SK-N-SH (cell line): ENCODE results near the gene EHD2. TPM values are rescaled to one million over a fixed set of nuclear protein-coding genes. Genes with fewer than 3 reads are reported as not detected.

ENCODE experiments used
- CTCF ChIA-PET: fragments of 300-600, 350-600 bp; formaldehyde crosslinking; extraction: SDS; loops from one replicate; lab custom pipeline; 2021; lab: Yijun Ruan, JAX
- POLR2A ChIA-PET: fragments of 350-600 bp; sonication (Branson Sonifier 250); formaldehyde crosslinking; extraction: SDS; loops from one replicate; lab custom pipeline; 2020; ENCODE audit warnings: antibody characterized with exemption, inconsistent platforms; lab: Yijun Ruan, JAX
- DNase-seq: peaks from one replicate; pipeline ENCODE4 v3.0.0; 2012
- H2AFZ ChIP-seq: fragments of 200-600 bp; sonication (generic); 2 replicates; pipeline ENCODE4 v1.8.1; 2016; ENCODE audit warnings: antibody characterized with exemption, mild to moderate bottlenecking, low read depth
- H3F3A ChIP-seq: fragments of 200-600 bp; sonication (generic); replicated peaks from 2 replicates; pipeline ENCODE3; 2016; ENCODE audit warnings: antibody characterized with exemption, mild to moderate bottlenecking; ENCODE audit not compliant: insufficient read depth
- H3K27ac ChIP-seq, 2 experiments: fragments of 200-500 bp in 1 of 2; fragments of 200-600 bp in 1 of 2; sonication (Bioruptor generic) in 1 of 2; sonication (generic), shearing (Covaris generic) in 1 of 2; 2 replicates each; pipeline versions ENCODE4 v1.5.1 to v1.6.1; 2014 to 2016; ENCODE audit warnings: low read depth in 2 of 2, inconsistent platforms in 1 of 2, low read length in 1 of 2, mild to moderate bottlenecking in 1 of 2, mixed read lengths in 1 of 2
- H3K27me3 ChIP-seq: fragments of 200-600 bp; sonication (generic), shearing (Covaris generic); 2 replicates; pipeline ENCODE4 v1.6.1; 2016; ENCODE audit warnings: mixed run types; ENCODE audit not compliant: insufficient read depth
- H3K36me3 ChIP-seq, 2 experiments: fragments of 200-500 bp in 1 of 2; fragments of 200-600 bp in 1 of 2; sonication (Bioruptor generic) in 1 of 2; sonication (generic) in 1 of 2; replicated peaks in 1 of 2; 2 replicates each; pipeline versions ENCODE3 to v1.5.1; 2014 to 2016; ENCODE audit warnings: low read length in 1 of 2, mild to moderate bottlenecking in 1 of 2; ENCODE audit not compliant: insufficient read depth in 2 of 2, control insufficient read depth in 1 of 2
- H3K4me1 ChIP-seq, 2 experiments: fragments of 200-500 bp in 1 of 2; fragments of 200-600 bp in 1 of 2; sonication (Bioruptor generic) in 1 of 2; sonication (generic), shearing (Covaris generic) in 1 of 2; 2 replicates each; pipeline versions ENCODE4 v1.5.1 to v1.6.1; 2014 to 2016; ENCODE audit warnings: low read depth in 1 of 2, low read length in 1 of 2, mixed run types in 1 of 2; ENCODE audit not compliant: insufficient read depth in 2 of 2, control insufficient read depth in 1 of 2
- H3K4me2 ChIP-seq: fragments of 200-600 bp; sonication (generic), shearing (Covaris generic); 2 replicates; pipeline ENCODE4 v1.6.1; 2017; ENCODE audit warnings: mixed run types
- H3K4me3 ChIP-seq, 2 experiments: fragments of 200-500 bp in 1 of 2; fragments of 200-600 bp in 1 of 2; sonication (Bioruptor generic) in 1 of 2; sonication (generic), shearing (Covaris generic) in 1 of 2; 2 replicates each; pipeline versions ENCODE4 v1.5.1 to v1.8.1; 2014 to 2016; ENCODE audit warnings: low read depth in 2 of 2, inconsistent platforms in 1 of 2, low read length in 1 of 2, mild to moderate bottlenecking in 1 of 2, mixed read lengths in 1 of 2, moderate library complexity in 1 of 2
- H3K79me2 ChIP-seq: fragments of 200-600 bp; sonication (generic); 2 replicates; pipeline ENCODE4 v1.8.1; 2017; ENCODE audit warnings: mild to moderate bottlenecking; ENCODE audit not compliant: insufficient read depth
- H3K9ac ChIP-seq: fragments of 200-600 bp; sonication (generic); 2 replicates; pipeline ENCODE4 v1.6.1; 2017; ENCODE audit warnings: mixed run types
- H3K9me2 ChIP-seq: fragments of 200-600 bp; sonication (generic); 2 replicates; pipeline ENCODE4 v1.6.1; 2017; ENCODE audit warnings: mixed run types
- H3K9me3 ChIP-seq: fragments of 200-600 bp; sonication (generic); 2 replicates; pipeline ENCODE4 v1.6.1; 2017; ENCODE audit warnings: mixed run types, mild to moderate bottlenecking, moderate library complexity
- H4K20me1 ChIP-seq: fragments of 200-600 bp; sonication (generic); 2 replicates; pipeline ENCODE4 v1.6.1; 2017; ENCODE audit warnings: mild to moderate bottlenecking, mixed run types; ENCODE audit not compliant: insufficient read depth
- EP300 ChIP-seq, 2 experiments: IDR thresholded peaks; 2 replicates each; pipeline versions ENCODE4 v1.4.0 to v1.6.1; 2012; ENCODE audit warnings: borderline replicate concordance in 1 of 2, low read depth in 1 of 2, low read length in 1 of 2
- FOXJ3 ChIP-seq: sonication (generic); formaldehyde crosslinking; IDR thresholded peaks from 2 replicates; pipeline ENCODE4 v1.5.1; 2020; ENCODE audit warnings: mild to moderate bottlenecking, missing genetic modification reagents
- GABPA ChIP-seq: IDR thresholded peaks from 2 replicates; pipeline ENCODE4 v1.4.0; 2012; ENCODE audit warnings: low read depth, mild to moderate bottlenecking
- MEF2A ChIP-seq: IDR thresholded peaks from 2 replicates; pipeline ENCODE4 v1.4.0; 2012; ENCODE audit warnings: low read depth, borderline replicate concordance
- NRF1 ChIP-seq: IDR thresholded peaks from 2 replicates; pipeline ENCODE4 v1.6.1; 2012; ENCODE audit warnings: low read depth, mild to moderate bottlenecking, low read length
- RAD21 ChIP-seq: IDR thresholded peaks from 2 replicates; pipeline ENCODE4 v1.6.1; 2012; ENCODE audit warnings: mild to moderate bottlenecking, low read length
- RXRA ChIP-seq: IDR thresholded peaks from 2 replicates; pipeline ENCODE4 v1.4.0; 2012; ENCODE audit warnings: low read depth, mild to moderate bottlenecking, borderline replicate concordance
- SIN3A ChIP-seq: IDR thresholded peaks from 2 replicates; pipeline ENCODE4 v1.6.1; 2012; ENCODE audit warnings: low read depth, mild to moderate bottlenecking, low read length, moderate library complexity, borderline replicate concordance
- TAF1 ChIP-seq: IDR thresholded peaks from 2 replicates; pipeline ENCODE4 v1.6.1; 2012; ENCODE audit warnings: low read depth, mild to moderate bottlenecking, low read length, moderate library complexity, borderline replicate concordance
- WGBS: methylation state at CpG from one replicate; pipeline ENCODE4 v1.1.6; 2017; ENCODE audit warnings: low lambda C conversion rate; 5-methylcytosine and 5-hydroxymethylcytosine counted together
- polyA plus RNA-seq, 3 experiments: library from polyadenylated mRNA; depleted of rRNA; stranded (reverse); fragments of >200 nt; gene quantifications; 2 replicates each; pipeline ENCODE4 v1.2.3, GENCODE V29; 2012
- TF ChIP-seq, protein P1 (sequence below): IDR thresholded peaks from 2 replicates; pipeline ENCODE4 v1.4.0; 2012; ENCODE audit warnings: low read depth, borderline replicate concordance
- TF ChIP-seq, protein P2 (sequence below): IDR thresholded peaks from 2 replicates; pipeline ENCODE4 v1.4.0; 2012; ENCODE audit warnings: low read depth
- TF ChIP-seq, protein P3 (sequence below): IDR thresholded peaks from 2 replicates; pipeline ENCODE4 v1.6.1; 2012; ENCODE audit warnings: mild to moderate bottlenecking, low read depth, low read length, moderate library complexity

EHD2 gene
- polyA plus RNA-seq, 1 of the 3 experiments (the other 2 are of a cell fraction) = 55.5 TPM

- Histone ChIP-seq H3F3A (peaks cover 22% of the 10 kb centered on the region), H3K9me3 (no peaks in the 10 kb centered on the region), H2AFZ (no peak overlapping the region), H3K27ac (no peak overlapping the region), H3K9ac (no peak overlapping the region), H3K4me2 (peak overlapping the region; percentile 7; the same call in 1 of the 2 replicates), H3K27me3 (no peaks in the 10 kb centered on the region), H3K4me3 (no peak overlapping the region), H3K79me2 (peaks cover 74% of the 10 kb centered on the region), H3K36me3 (peaks cover 0 to 33% of the 10 kb centered on the region in 2 experiments), H3K4me1 (peaks cover 9 to 15% of the 10 kb centered on the region in 2 experiments; a peak in 3 of 4 replicates), H4K20me1 (peaks cover 7% of the 10 kb centered on the region; the same call in 1 of the 2 replicates)
- DNase-seq = no peak
- POLR2A ChIA-PET = interaction anchor here (0.7 kb wide), 2 partner anchors 25 to 248 kb away, joined by 3 read pairs; no protein-coding TSS in a partner anchor
- TF ChIP-seq NRF1 = no peak
- TF ChIP-seq, protein P1, sequence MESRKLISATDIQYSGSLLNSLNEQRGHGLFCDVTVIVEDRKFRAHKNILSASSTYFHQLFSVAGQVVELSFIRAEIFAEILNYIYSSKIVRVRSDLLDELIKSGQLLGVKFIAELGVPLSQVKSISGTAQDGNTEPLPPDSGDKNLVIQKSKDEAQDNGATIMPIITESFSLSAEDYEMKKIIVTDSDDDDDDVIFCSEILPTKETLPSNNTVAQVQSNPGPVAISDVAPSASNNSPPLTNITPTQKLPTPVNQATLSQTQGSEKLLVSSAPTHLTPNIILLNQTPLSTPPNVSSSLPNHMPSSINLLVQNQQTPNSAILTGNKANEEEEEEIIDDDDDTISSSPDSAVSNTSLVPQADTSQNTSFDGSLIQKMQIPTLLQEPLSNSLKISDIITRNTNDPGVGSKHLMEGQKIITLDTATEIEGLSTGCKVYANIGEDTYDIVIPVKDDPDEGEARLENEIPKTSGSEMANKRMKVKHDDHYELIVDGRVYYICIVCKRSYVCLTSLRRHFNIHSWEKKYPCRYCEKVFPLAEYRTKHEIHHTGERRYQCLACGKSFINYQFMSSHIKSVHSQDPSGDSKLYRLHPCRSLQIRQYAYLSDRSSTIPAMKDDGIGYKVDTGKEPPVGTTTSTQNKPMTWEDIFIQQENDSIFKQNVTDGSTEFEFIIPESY = no peak
- no peak for TF ChIP-seq EP300 (IDR thresholded peaks at IDR 0.05; ENCODE audit: borderline replicate concordance in 1 of 2, low read depth in 1 of 2, low read length in 1 of 2)
- TF ChIP-seq SIN3A = no peak
- TF ChIP-seq GABPA = no peak
- TF ChIP-seq, protein P2, sequence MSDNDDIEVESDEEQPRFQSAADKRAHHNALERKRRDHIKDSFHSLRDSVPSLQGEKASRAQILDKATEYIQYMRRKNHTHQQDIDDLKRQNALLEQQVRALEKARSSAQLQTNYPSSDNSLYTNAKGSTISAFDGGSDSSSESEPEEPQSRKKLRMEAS = no peak
- TF ChIP-seq, protein P3, sequence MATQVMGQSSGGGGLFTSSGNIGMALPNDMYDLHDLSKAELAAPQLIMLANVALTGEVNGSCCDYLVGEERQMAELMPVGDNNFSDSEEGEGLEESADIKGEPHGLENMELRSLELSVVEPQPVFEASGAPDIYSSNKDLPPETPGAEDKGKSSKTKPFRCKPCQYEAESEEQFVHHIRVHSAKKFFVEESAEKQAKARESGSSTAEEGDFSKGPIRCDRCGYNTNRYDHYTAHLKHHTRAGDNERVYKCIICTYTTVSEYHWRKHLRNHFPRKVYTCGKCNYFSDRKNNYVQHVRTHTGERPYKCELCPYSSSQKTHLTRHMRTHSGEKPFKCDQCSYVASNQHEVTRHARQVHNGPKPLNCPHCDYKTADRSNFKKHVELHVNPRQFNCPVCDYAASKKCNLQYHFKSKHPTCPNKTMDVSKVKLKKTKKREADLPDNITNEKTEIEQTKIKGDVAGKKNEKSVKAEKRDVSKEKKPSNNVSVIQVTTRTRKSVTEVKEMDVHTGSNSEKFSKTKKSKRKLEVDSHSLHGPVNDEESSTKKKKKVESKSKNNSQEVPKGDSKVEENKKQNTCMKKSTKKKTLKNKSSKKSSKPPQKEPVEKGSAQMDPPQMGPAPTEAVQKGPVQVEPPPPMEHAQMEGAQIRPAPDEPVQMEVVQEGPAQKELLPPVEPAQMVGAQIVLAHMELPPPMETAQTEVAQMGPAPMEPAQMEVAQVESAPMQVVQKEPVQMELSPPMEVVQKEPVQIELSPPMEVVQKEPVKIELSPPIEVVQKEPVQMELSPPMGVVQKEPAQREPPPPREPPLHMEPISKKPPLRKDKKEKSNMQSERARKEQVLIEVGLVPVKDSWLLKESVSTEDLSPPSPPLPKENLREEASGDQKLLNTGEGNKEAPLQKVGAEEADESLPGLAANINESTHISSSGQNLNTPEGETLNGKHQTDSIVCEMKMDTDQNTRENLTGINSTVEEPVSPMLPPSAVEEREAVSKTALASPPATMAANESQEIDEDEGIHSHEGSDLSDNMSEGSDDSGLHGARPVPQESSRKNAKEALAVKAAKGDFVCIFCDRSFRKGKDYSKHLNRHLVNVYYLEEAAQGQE = no peak
- no peak for TF ChIP-seq FOXJ3
- TF ChIP-seq TAF1 = no peak
- no peak for TF ChIP-seq RXRA
- no peak for TF ChIP-seq MEF2A
- TF ChIP-seq RAD21 = no peak
- TF ChIP-seq, all 33 proteins: peak for 0
- CTCF ChIA-PET = interaction anchor here (0.8 to 23.1 kb wide), 4 partner anchors 12 to 24 kb away, joined by 4 to 475 read pairs (median 26); partner anchors contain the start of gene NOP53
- WGBS = 95% methylated on average over 20 of the region's 32 CpGs
- H3K9me2 ChIP-seq = no peaks in the 10 kb centered on the region
Observed at GRCh38 chr19:47716270-47716937, 3.2 kb downstream of the EHD2 start.
